ENCODE measurements around the gene CABP4.

CABP4 gene

GRCh38 chr11:67500484-67500821, 45.3 kb downstream of the CABP4 start:
- no peak for DNase-seq

DNA sequence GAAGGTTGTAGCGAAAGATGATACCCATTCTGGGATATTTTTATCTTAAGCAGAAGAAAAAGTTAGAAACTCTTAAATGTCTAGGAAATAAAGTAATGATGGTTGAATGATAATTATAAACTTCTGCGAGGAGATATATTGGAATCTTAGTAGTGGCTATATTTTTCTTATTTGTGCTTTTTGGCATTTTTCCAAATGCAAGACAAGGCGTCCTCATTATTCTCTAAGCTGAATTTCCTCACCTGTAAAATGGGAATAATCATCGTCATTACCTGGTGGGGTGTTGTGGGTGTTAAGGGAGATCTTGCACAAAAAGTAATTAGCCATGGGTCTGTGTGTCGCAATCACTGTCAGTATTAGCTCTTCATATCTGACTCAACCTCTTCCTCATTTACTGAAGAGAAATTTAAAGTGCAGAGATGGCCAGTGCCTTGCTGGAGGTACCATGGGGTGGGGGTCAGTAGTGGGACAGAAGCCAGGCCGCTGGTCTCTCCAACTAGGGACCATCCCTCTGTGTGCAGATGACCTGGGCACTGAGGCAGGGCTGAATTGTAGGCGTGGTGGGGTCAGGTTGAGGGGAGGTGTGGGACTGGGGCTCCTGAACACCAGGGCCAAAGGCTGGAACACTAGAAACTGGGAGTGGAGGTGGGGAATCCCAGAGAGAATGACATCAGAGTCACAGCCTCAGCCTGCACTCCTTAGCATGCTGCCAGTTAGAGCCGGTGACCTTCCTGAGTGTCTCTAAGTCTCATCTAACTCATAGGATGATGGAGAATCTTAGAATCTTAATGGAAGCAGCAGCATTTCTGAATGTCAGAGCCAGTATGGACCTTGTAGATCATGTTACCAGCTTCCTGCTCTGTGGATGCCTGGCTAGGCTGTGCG, 45.9 kb downstream of the CABP4 start:
- no peak for DNase-seq

GRCh38 chr11:67501854-67502253, 46.7 kb downstream of the CABP4 start:
- no peak for DNase-seq

- DNase-seq: no peak
Measured at GRCh38 chr11:67502328-67502979, 47.3 kb downstream of the CABP4 start.

- DNase-seq: no peak
Measured at GRCh38 chr11:67503119-67504004, 48.2 kb downstream of the CABP4 start.

DNA sequence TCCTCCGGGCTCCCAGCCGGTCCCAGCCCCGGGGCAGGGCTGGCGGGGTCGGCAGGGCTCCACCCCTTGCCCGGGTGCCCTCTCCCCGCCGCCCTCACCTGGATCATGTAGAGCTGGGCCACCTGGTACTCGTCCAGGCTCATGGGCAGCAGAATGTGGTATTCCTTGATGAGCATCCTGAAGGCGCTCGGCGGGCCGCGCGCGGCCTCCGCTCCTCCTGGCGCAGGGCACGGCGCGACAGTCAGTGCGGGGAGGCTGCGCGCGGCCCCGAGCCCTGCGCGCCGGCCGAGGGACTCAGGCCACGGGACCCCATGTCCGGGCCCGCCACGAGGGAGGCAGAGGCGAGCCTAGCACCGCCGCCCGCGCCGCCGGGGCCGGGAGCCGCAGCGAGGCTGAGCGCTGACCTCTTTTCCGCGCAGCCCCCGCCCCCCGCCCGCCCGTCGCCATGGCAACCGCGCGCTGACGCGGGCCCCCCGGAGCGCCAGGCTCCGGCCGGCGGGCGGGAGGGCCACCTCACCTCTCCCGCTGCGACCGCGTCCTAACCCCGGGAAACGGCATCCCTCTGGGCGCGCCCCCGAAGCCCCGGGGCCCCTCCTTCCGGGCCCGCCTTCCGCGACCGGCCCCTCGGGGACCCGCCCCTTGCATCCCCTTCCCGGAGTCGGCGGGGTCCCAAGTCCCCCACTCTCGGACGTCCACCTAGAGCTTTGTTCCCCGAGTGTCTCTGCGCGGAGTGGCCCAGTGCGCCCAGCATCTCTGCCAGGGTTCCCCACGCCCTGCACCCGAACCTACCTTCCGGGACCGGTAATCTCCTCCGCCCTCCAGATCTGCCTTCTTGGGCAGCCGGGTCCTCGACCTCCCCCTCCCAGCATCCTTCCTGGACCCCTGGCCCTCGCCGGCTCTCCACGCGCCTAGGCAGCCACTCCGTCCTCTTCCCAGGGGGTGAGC, 49.1 kb downstream of the CABP4 start:
- no peak for DNase-seq

- peak; percentile 68 for DNase-seq
Measured at GRCh38 chr11:67504950-67505581, 49.9 kb downstream of the CABP4 start, which contains the start of gene PITPNM1. PITPNM1 (minus strand) TSS chr11:67505363; CDS start chr11:67504180, 1,183 bp downstream.

- peak; percentile 91 for DNase-seq
Measured at GRCh38 chr11:67505605-67506396, 50.6 kb downstream of the CABP4 start.

GRCh38 chr11:67506426-67507051, 51.4 kb downstream of the CABP4 start:
- no peak for DNase-seq

DNA sequence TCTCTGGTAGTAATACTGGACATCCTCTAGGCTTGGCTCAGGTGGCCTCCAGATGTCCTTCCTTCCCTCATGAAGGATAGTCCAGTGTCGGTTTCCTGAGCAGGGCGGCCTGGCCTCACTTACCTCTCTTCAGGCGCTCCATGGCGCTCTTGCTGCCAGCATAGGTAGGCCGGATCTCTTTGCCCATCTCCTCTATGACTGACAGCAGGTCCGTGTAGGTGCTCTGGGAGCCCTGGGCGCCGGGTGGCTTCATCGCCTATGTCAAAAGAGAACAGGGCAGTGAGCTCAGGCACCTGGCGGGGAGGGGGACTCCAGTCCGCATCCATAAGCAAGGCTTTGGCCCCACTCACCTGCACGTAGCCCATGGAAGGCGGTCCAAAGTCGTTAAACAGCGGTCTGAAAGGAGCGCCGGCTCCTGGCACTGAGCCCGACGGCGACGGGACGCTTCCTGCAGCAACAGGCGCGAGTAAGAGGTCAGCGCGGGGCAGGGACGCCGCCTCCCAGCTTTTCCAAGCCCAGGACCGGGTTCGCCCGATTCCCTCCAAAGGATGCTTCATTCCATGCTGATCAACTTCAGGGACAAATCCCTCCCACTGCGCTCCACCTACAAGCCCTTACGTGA, 52.2 kb downstream of the CABP4 start:
- DNase-seq: no peak

GRCh38 chr11:67507864-67508485, 52.8 kb downstream of the CABP4 start, which contains the start of gene CDK2AP2:
CDK2AP2 (minus strand) TSS chr11:67508162; CDS start chr11:67508082, 80 bp downstream.
- peak; percentile 98 for DNase-seq

DNA sequence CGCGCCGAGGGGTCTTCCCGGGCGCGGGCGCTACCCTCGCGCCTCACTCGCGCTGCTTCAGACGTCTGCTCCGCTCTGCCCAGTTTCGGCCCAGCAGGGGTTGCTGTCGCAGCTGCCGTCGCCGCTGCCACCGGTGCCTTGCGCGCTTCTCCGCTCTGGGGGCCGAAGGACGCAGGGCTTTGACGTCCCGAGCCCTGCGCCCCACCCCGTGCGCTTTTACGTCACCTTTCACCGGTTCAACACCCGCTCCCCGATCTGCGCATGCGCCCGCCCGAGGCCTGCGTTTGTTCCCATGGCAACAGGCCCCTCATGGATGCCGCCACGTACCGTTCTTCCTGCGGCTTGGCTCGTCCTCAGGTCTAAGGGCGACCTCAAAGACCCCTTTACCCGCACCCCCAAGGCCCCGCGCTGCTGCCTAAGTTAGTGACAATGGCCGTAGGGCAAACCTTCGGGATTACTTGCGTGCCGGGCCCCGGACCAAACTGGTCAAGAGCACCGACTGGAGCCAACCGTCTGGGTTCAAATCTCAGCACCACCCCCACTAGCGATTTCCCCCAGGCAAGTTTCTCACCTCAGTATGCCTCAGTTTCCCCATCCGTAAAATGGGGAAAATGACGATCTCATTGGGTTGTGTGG, 53.5 kb downstream of the CABP4 start:
- DNase-seq: peak; percentile 99

DNA sequence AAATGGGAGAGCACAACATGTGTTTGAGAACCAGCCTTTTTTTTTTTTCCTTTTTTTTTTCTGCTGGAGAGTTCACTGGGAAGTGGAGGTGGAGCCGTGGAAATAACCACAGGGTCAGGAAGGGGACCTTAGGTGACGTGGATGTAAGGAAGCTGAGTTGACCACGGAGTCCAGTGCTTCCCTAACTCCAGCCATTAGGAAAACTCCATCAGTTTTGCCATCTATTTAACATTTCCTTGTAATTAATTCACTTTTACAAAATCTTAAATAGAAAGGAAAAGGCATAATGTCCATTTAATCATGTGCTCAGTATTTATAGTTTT, 54.8 kb downstream of the CABP4 start:
- DNase-seq: no peak
